Measurements from ENCODE around the gene PRKACA. TPM values are rescaled to one million over a fixed set of nuclear protein-coding genes. Genes with fewer than 3 reads are reported as not detected.

The PRKACA gene
- total RNA-seq, 1 donor from 2014 or later, result 514 TPM

DNA sequence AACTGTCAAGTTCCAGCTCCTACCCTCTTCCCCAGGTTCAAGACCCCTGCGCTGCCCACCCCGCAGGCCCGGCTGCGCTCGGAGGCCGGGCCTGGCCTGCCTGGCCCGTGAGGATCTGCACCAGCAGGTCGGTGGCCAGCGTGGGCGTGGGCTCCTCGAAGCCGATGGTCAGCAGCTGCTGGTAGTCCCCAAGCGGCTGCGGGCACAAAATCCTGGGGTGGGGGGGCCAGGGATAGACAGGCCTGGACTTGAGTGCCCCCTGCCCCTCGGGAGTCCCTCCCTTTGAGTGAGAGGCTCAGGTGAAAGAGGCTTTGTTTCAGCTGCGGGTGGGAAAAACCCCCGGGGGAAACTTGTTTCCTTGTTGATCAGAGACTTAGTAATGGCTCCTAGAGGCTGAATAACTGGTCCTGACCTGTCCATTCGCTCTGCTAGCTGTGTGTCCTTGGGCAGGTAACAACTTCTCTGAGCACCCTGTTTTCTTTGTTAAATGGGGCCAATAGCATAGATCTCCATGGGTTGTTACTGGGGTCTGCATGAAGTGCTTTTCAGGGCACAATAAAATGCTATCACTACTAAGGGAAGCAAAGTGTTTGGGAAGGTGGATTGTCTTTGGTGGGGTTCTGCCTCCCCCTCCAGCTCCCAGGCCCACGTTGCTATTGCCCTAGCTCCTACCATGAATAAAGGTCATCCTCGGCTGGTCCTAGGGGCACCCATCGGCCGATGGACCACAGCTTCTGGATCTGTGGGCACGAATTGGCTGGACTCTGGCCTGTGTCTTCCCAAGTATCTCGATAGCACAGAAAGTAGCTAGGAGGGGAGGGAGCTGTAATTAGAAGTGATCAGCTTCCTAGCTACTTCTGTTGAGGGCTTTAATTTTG lies 35.5 kb downstream of the PRKACA start:
- no peak for ATAC-seq
- intact Hi-C loops (cut with micrococcal nuclease), result no loop called here
- DNase-seq, result peak; percentile 63

GRCh38 chr19:14080887-14081796 lies 36.4 kb downstream of the PRKACA start:
- peak; percentile 98 for DNase-seq
- ATAC-seq, result peak; percentile 93
- intact Hi-C loops (cut with micrococcal nuclease), result no loop called here

- intact Hi-C loops (cut with micrococcal nuclease), result no loop called here
- no peak for ATAC-seq
Measured at GRCh38 chr19:14078411-14078810, 39.2 kb downstream of the PRKACA start.

DNA sequence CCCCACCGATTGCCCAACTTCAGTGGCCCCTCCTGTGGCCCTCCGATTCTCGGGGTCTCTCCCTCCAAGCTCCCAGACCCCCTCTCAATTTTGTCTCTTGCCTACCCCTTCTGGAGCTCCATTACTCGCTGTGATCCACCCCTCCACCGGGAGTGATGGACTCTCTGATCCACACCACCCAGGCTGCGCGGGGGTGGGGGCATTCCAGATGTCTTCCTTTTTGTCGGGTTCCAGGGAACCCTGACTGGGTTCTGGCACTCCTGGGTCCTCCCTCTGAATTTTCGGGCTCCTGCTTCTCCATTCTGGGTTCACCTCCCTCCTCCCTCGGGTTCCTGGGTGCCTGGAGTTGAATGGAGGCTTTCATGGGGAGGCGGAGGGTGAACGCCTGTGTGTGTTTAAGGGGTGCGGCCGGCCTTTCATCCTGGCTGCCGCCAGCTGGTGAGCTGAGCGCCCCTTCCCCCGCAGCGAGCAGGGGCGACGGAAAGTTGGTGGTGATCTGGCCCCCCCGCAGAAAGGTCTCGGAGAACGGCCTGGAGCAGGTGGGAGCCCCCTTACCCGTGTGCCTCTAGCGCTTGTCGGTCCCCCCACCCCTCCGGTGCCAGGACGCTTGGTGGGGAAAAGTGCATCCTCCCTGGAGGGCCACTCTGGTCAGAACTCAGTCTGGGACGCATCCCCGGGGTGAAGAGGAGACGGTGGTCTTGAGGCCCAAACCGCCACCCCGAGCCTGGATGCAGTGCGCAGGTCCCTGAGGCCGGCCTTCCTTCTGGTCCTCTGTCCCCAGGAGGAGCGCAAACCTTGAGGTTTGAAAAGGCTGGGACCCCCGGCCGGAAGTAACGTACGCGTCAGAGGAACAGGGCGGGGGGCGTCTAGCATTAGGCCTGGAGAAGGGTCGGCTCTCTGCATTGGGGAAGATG lies 43.4 kb downstream of the PRKACA start:
- peak; percentile 1 for ATAC-seq
- intact Hi-C loops (cut with micrococcal nuclease), result loop anchor here (5.0 kb wide), 1 partner anchor 192 kb away; no protein-coding TSS in a partner anchor
- no peak for DNase-seq

More at GRCh38 chr19:14078411-14078810, 39.2 kb downstream of the PRKACA start:
- no peak for DNase-seq

GRCh38 chr19:14073261-14073924 lies 44.2 kb downstream of the PRKACA start:
- ATAC-seq, result peak; percentile 46
- intact Hi-C loops (cut with micrococcal nuclease), result loop anchor here (5.0 kb wide), 1 partner anchor 191 kb away; no protein-coding TSS in a partner anchor
- DNase-seq, result peak; percentile 90

DNA sequence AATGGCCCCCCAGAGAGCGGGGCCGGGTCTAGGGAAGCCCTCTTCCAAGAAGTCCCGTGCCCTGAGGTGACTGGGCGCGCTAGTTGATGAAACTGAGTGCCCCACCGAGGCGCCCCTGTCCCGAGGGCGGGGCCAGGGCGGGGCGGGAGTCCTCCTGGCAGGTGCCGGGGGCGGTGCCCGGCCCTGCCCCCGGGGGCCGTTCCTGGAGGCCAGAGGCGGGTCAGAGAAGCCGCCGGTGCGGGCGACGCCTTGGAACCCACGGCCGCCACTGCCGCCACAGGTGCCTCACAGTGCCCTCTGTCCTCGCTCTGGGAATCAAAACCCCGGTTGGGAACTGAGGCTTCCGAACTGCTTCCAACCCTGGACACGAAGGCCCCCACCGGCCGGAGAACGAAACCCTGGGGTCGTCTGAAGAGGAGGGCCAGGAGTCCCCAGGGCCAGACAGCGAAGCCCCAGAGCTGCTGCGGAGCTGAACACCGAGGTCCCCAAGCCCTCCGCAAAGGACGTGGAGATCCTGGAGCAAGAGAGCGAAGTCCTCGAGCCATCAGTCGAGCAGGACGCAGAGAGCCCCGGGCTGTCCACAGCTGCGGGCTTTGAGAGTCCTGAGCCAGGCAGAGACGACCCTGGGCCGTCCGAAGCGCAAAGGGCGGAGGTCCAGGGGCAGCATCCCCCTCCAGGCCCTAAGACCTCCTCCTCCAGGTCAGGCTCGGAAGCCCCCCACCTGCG lies 44.9 kb downstream of the PRKACA start, which contains the start of gene MISP3:
TSS of gene MISP3 (plus strand) at position 252 of the 726 bp plus-strand sequence. CDS start 524 bp downstream, outside the sequence.
- DNase-seq (peak; percentile 81), ATAC-seq (peak; percentile 65)
- intact Hi-C loops (cut with micrococcal nuclease), result loop anchor here (5.0 kb wide), 1 partner anchor 190 kb away; no protein-coding TSS in a partner anchor

GRCh38 chr19:14070268-14071050 lies 47.1 kb downstream of the PRKACA start:
- ATAC-seq (no peak), DNase-seq (peak; percentile 70)
- intact Hi-C loops (cut with micrococcal nuclease), result loop anchor here (5.0 kb wide), 1 partner anchor 188 kb away; no protein-coding TSS in a partner anchor

- ATAC-seq, result no peak
- intact Hi-C loops (cut with micrococcal nuclease), result no loop called here
- no peak for DNase-seq
Measured at GRCh38 chr19:14066134-14066533, 51.4 kb downstream of the PRKACA start.

GRCh38 chr19:14063105-14063504 lies 54.5 kb downstream of the PRKACA start:
- no peak for ATAC-seq
- no peak for DNase-seq
- intact Hi-C loops (cut with micrococcal nuclease), result no loop called here

- ATAC-seq (no peak), DNase-seq (no peak)
- intact Hi-C loops (cut with micrococcal nuclease), result no loop called here
Measured at GRCh38 chr19:14062558-14062855, 55.1 kb downstream of the PRKACA start.

GRCh38 chr19:14061751-14062557 lies 55.6 kb downstream of the PRKACA start, which contains the start of gene PALM3:
Gene PALM3 (minus strand): TSS chr19:14062076. CDS start chr19:14061980, 96 bp downstream.
- ATAC-seq, result peak; percentile 27
- intact Hi-C loops (cut with micrococcal nuclease), result no loop called here

DNA sequence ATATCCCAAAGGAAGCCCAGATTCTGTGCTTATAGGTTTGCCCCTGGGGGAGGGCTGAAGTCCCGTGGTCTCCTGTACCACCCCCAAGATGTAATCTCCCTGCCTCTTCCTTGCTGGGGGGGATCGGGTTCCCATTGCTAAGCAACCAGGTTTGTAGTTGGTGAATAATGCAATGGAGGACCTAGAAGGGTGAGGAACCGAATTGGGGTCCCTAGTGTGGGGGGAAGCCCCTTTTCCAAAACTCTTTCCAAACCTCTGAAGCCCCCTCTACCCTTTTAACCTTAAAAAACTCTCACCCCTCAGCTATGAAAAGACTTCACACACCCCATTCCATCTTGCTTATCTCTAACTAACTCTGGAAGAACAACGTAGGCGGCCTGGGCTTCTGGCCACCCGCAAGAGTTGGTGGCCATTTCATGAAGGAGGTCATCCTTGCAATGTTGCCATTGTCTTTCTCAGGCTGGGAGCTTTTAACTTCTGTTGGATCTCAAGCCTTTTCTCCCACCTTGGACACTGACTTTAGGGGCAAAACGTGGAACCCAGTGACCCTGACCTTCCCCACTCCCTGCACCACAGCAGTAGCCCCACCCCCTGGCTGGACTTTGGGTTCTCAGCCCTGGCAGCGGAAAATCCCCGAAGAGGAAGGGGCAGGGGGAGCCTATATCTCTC lies 56.3 kb downstream of the PRKACA start:
- DNase-seq (no peak), ATAC-seq (no peak)
- intact Hi-C loops (cut with micrococcal nuclease), result no loop called here

More at GRCh38 chr19:14061751-14062557, 55.6 kb downstream of the PRKACA start, which contains the start of gene PALM3:
- no peak for DNase-seq

GRCh38 chr19:14059652-14060155 lies 57.9 kb downstream of the PRKACA start:
- no peak for ATAC-seq
- DNase-seq, result no peak
- intact Hi-C loops (cut with micrococcal nuclease), result no loop called here

- intact Hi-C loops (cut with micrococcal nuclease), result no loop called here
- no peak for ATAC-seq
- DNase-seq, result no peak
Measured at GRCh38 chr19:14059093-14059480, 58.5 kb downstream of the PRKACA start.
